ENCODE results near the gene RTN4R. TPM values are rescaled to one million over a fixed set of nuclear protein-coding genes. Genes with fewer than 3 reads are reported as not detected.

The RTN4R gene
- total RNA-seq, 1 experiment from 2014 or later = 12.2 TPM

GRCh38 chr22:20254975-20255946, 12.9 kb downstream of the RTN4R start:
- H3K36me3 ChIP-seq (ENCODE audit: low read depth, low read length) = no peaks in the 10 kb centered on the region
- H2AFZ ChIP-seq (ENCODE audit: low read length) = no peak overlapping the region
- H3K4me1 ChIP-seq (ENCODE audit: insufficient read depth, low read length) = no peaks in the 10 kb centered on the region
- no peaks in the 10 kb centered on the region for H3K9me2 ChIP-seq (replicated peaks; ENCODE audit: low read length)
- no peak overlapping the region for H3K27ac ChIP-seq (ENCODE audit: low read length)
- no peaks in the 10 kb centered on the region for H3K79me2 ChIP-seq (ENCODE audit: low read length)
- no peaks in the 10 kb centered on the region for H3F3A ChIP-seq (ENCODE audit: low read length, unreplicated experiment)
- no peak for ATAC-seq
- no peak for DNase-seq
- ChIA-PET POLR2A (ENCODE audit: unreplicated experiment) (no interaction called here), CTCF (no interaction called here)
- H3K4me3 ChIP-seq (ENCODE audit: low read length) = no peak overlapping the region
- no TSS peak for BruUV-seq (replicated peaks)
- TF ChIP-seq EZH2phosphoT487 (IDR thresholded peaks at IDR 0.05; ENCODE audit: borderline replicate concordance, low read length) (no peak), EZH2 (IDR thresholded peaks at IDR 0.05; ENCODE audit: low read length, unreplicated experiment) (no peak), CTCF (conservative IDR thresholded peaks at IDR 0.05; ENCODE audit: low read depth, low read length) (no peak)
- H4K20me1 ChIP-seq (ENCODE audit: low read length) = no peaks in the 10 kb centered on the region
- intact Hi-C loops (cut with micrococcal nuclease) = no loop called here
- H3K4me2 ChIP-seq (ENCODE audit: low read length) = no peak overlapping the region
- H3K27me3 ChIP-seq (ENCODE audit: low read length) = no peaks in the 10 kb centered on the region
- no peak overlapping the region for H3K9ac ChIP-seq (ENCODE audit: low read length)
- no peaks in the 10 kb centered on the region for H3K9me3 ChIP-seq (ENCODE audit: low read length)

GRCh38 chr22:20253161-20253560, 15.0 kb downstream of the RTN4R start:
- TF ChIP-seq EZH2 (IDR thresholded peaks at IDR 0.05; ENCODE audit: low read length, unreplicated experiment) (no peak), EZH2phosphoT487 (IDR thresholded peaks at IDR 0.05; ENCODE audit: borderline replicate concordance, low read length) (no peak), CTCF (conservative IDR thresholded peaks at IDR 0.05; ENCODE audit: low read depth, low read length) (no peak)
- intact Hi-C loops (cut with micrococcal nuclease) = no loop called here
- no peaks in the 10 kb centered on the region for H4K20me1 ChIP-seq (ENCODE audit: low read length)
- no peaks in the 10 kb centered on the region for H3K36me3 ChIP-seq (ENCODE audit: low read depth, low read length)
- ChIA-PET CTCF (no interaction called here), POLR2A (ENCODE audit: unreplicated experiment) (no interaction called here)
- no peaks in the 10 kb centered on the region for H3K79me2 ChIP-seq (ENCODE audit: low read length)
- no peak overlapping the region for H2AFZ ChIP-seq (ENCODE audit: low read length)
- no peaks in the 10 kb centered on the region for H3K9me2 ChIP-seq (replicated peaks; ENCODE audit: low read length)
- H3K9ac ChIP-seq (ENCODE audit: low read length) = no peak overlapping the region
- DNase-seq (no peak), ATAC-seq (no peak)
- no peaks in the 10 kb centered on the region for H3K4me1 ChIP-seq (ENCODE audit: insufficient read depth, low read length)
- H3K27me3 ChIP-seq (ENCODE audit: low read length) = no peaks in the 10 kb centered on the region
- H3K27ac ChIP-seq (ENCODE audit: low read length) = no peak overlapping the region
- BruUV-seq (replicated peaks) = no TSS peak
- no peak overlapping the region for H3K4me2 ChIP-seq (ENCODE audit: low read length)
- no peak overlapping the region for H3K4me3 ChIP-seq (ENCODE audit: low read length)
- H3K9me3 ChIP-seq (ENCODE audit: low read length) = no peaks in the 10 kb centered on the region
- no peaks in the 10 kb centered on the region for H3F3A ChIP-seq (ENCODE audit: low read length, unreplicated experiment)

GRCh38 chr22:20251981-20252380, 16.1 kb downstream of the RTN4R start:
- BruUV-seq (replicated peaks) = no TSS peak
- Histone ChIP-seq H3K27ac (ENCODE audit: low read length) (no peak overlapping the region), H4K20me1 (ENCODE audit: low read length) (no peaks in the 10 kb centered on the region), H3K4me1 (ENCODE audit: insufficient read depth, low read length) (no peaks in the 10 kb centered on the region), H3F3A (ENCODE audit: low read length, unreplicated experiment) (no peaks in the 10 kb centered on the region), H3K9me2 (replicated peaks; ENCODE audit: low read length) (no peaks in the 10 kb centered on the region), H3K4me3 (ENCODE audit: low read length) (no peak overlapping the region), H3K27me3 (ENCODE audit: low read length) (no peaks in the 10 kb centered on the region), H2AFZ (ENCODE audit: low read length) (no peak overlapping the region), H3K9me3 (ENCODE audit: low read length) (no peaks in the 10 kb centered on the region), H3K4me2 (ENCODE audit: low read length) (no peak overlapping the region), H3K36me3 (ENCODE audit: low read depth, low read length) (no peaks in the 10 kb centered on the region), H3K79me2 (ENCODE audit: low read length) (no peaks in the 10 kb centered on the region), H3K9ac (ENCODE audit: low read length) (no peak overlapping the region)
- no peak for DNase-seq
- ATAC-seq = no peak
- TF ChIP-seq EZH2 (IDR thresholded peaks at IDR 0.05; ENCODE audit: low read length, unreplicated experiment) = no peak
- ChIA-PET CTCF (no interaction called here), POLR2A (ENCODE audit: unreplicated experiment) (no interaction called here)
- intact Hi-C loops (cut with micrococcal nuclease) = no loop called here

All from PC-3 (cell line).